Caki2 (cell line): ENCODE measurements around the gene PRKRA. TPM values are rescaled to one million over a fixed set of nuclear protein-coding genes. Genes with fewer than 3 reads are reported as not detected.
"Not testable (repeated sequence)": the region's sequence is repeated elsewhere in the genome, so short reads cannot be mapped to it uniquely, and the experiment has no call there.

Experiments
- DNase-seq: peaks from one replicate; pipeline ENCODE4 v3.0.0-alpha.2; 2015; ENCODE audit warnings: low read depth
- in situ Hi-C: cut with HindIII; loops from 2 replicates; pipeline ENCODE4 v1.10.0; 2016; ENCODE audit warnings: low sequenced_read_pairs, low pct_unique_long_range_greater_than_20kb, mixed read lengths
- total RNA-seq: library from RNA; depleted of rRNA; stranded (reverse); fragments of >200 nt; shearing (Covaris generic); gene quantifications from 2 replicates; pipeline ENCODE4 v1.2.3, GENCODE V29; 2014; ENCODE audit warnings: low replicate concordance

The PRKRA gene
- total RNA-seq, 1 experiment from 2014 or later: 98.5 TPM

DNA sequence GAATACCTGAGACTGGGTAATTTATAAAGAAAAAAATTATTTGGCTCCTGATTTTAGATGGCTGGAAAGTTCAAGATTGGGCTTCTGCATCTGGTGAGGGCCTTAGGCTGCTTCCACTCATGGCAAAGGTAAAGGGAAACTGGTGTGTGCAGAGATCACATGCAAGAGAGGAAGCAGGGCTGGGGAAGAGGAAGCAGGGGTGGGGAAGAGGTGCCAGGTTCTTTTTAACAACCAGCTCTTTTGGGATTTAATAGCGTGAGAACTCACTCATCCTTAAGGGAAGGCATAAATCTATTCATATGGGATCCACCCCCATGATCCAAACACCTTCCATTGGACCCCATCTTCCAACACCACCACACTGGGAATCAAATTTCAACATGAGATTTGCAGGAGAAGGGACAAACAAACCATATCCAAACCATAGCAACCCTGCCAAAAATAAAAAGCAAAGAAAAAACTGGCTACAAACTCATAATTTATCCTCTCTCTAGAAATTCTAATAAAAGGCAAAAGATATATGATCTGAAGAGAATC lies 30.4 kb downstream of the PRKRA start:
- DNase-seq: no peak
- in situ Hi-C loops: no loop called here

DNA sequence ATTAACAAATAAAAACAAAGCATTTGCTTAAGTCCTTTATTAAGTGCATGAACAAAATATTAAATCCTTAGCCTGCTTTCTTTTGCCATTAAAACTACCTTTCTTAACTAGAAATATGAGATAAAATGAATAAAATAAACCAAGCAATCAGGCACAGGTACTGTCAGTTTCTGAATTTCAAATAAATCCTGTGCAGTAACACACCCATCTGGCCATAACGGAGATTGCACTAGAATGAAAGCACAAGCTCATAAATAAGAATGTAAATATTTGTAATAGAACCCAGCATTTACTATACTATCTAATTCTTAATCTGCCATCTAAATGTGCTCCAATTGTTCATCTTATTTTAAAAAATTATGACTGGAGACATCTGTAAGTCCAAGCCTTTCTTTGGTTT lies 31.9 kb downstream of the PRKRA start:
- no peak for DNase-seq
- in situ Hi-C loops: no loop called here

DNA sequence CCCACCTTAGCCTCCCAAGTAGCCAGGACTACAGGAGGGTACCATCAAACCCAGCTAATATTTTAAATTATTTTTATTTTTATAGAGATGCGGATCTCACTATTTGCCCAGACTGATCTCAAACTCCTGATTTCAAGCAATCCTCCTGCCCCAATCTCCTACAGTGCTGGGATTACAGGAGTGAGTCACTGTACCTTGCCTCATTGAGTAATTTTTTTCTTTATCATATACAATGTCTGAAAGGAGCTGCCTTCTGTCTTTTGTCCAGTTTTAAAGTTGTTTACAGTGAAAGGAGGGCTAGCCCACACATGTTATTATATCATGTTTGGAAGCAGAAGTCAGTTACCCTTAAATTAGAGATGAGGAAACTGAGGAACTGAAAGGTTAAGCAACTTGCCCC lies 32.5 kb downstream of the PRKRA start:
- in situ Hi-C loops: no loop called here
- DNase-seq: no peak

DNA sequence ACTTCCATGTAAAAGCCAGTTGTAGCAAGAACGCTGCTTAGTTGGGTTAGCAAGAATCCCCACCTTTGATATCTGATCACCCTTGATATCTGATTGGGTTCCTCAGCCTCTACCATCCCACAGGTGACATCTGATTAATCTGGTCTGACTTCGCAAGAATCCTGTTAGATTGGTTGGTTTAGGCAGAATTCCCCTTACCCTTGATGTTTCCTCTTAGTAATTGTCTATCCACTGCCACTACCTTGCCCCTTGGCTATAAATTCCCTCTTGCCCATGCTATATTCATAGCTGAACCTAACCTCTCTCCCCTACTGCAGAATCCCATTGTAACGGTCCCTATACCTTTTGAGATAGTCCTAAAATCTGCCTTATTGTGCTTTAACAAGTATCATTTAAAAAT lies 33.1 kb downstream of the PRKRA start:
- DNase-seq: no peak
- in situ Hi-C loops: no loop called here

DNA sequence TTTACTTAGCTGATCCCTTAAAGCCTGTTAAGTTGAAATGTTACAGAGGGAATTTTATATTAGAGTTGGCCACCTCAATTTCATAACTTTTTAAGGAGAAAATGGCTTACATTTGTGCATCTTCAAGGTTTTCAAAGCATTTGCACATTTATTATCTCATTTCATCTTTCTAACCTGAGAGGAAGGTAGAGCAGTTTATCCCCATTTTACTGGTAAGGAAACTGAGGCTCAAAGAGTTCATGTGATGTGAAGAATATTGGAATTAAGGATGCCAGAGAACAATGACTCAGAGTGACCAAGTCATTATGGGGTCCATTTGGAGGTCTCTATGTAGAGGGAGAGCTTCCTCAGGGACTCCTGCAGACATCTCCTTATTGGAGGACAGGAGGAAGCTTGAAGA lies 35.0 kb downstream of the PRKRA start:
- in situ Hi-C loops: no loop called here
- DNase-seq: no peak

DNA sequence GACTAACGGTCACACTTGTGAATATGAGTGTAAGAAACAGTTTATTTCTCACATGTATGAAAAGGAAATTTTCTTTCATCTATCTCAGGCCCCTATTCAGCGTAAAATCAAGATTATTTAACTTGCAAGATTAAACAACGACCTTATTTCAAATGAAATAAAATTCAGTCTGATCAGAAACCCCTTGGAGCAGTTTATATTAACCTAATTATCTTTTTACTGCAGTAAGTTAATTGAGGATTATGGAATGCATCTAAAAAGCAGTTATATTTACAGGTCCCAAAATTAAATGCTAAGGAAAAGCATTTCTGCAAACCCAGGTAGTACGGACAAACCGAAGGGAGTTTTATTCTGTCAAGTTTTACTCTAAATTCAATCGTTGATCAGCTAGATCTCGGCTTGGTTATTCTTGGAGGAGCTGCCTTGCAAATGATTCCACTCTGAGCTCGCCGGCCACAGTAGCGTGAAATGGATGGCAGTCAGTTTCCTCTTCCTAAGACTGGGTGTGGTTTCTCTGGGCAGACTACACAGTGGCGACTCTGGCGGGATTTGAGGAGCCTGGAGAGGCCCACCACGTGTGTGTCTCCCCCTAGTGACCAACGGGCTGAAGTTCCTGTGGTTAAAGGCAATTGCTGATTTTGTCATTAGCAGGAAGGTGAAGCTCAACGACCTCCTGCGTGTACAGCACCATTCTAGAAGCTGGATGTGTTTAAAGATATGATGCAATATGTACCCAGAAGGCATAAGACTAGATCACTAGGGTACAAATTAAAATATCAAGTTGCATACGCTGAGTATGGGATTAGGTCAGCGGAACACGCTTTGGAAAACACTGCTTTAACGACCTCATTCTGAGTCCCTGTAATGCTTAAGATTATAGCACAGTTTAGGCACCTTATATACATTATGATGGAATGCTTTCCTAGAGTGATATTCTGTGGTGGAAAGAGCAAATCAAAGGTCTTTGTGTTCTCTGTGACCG lies 36.4 kb downstream of the PRKRA start:
- peak; percentile 87 for DNase-seq
- in situ Hi-C loops: no loop called here

DNA sequence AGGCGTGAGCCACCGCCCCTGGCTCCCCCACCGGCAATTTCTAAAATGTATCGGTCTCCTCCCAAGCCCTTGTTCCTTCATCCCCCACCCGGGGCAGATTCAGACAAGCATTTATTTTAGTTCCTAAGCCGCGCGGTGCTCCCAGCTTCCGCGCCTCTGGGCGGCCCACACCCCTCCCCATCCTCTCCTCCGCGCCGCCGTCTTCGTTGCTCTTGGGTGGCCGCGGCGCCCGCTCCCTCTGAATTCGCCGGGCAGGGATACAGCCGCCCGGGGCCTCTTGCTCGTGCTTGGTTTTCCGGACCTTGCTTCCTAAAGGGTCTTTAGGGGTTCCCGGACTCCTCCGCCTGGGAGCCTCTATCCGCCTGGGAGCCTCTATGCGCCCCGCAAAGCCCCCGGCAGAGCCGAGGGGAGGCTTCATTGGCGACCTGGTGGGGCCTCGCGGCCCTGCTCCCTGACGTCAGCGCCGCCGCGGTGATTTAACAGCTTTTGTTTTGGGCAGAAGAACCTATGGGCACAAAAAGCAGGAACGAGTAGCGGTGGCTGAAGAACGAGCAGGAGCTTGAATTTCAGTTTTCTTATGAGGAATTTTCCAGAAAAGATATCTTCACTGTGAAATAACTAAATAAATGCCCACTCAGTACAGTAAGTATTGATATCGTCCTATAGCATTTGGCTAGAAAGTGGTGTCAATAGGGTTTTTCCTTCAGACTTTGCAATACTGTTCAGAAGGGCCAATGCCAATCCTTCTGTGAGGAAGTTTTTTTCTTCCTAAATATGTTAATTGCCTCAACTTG lies 37.3 kb downstream of the PRKRA start:
- in situ Hi-C loops: no loop called here

DNA sequence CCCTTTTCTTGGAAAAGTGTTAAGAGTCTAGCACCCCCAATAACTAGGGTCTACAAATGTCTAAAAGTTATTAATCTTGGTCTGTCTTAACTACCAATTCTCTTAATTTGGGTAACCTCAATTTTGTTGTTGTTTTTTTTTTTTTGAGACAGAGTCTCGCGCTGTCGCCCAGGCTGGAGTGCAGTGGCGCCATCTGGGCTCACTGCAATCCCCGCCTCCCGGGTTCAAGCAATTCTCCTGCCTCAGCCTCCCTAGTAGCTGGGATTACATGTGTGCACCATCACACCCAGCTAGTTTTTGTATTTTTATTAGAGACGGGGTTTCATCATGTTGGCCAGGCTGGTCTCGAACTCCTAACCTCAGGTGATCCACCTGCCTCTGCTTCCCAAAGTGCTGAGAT lies 38.5 kb downstream of the PRKRA start:
- DNase-seq, in situ Hi-C loops: not testable (repeated sequence)

More for the DNA sequence above, 37.3 kb downstream of the PRKRA start:
- DNase-seq: peak; percentile 70

DNA sequence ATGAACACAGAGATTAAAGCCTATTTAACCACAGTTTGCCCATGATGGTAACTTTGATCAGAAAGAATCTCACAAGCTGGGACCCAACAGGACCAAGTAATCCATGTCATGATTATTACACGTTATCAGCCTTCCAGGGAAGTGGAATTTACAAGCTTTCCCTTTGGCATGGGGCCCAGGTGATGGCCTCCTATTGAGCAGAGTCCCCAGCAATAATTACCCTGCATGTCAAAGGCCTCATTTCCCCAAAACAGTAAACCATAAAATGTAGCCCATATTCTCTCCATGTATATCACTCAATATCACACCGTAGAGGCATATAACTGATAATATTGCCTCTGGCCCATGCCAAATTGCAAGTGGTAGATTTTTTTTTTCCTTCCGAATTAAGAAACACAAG lies 38.9 kb downstream of the PRKRA start:
- DNase-seq: no peak
- in situ Hi-C loops: no loop called here

DNA sequence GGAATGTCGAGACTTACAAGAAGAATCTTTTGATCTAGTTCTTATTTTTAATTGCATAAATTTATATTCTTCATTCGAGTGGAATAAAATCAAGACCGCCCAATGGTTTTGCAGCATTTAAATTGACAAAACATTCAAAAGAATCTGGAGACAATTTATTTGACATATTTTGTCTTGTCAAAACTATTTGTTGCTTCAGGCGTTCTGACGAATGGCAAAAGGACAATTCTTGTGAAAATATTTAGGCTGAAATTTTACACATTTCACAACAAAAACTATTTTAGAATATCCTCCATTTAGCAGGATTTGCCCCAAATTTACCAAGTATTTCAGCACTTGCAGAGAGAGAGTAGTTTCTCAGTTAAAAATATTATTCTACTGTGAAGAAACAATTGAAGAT lies 41.7 kb downstream of the PRKRA start:
- in situ Hi-C loops: no loop called here
- DNase-seq: no peak

DNA sequence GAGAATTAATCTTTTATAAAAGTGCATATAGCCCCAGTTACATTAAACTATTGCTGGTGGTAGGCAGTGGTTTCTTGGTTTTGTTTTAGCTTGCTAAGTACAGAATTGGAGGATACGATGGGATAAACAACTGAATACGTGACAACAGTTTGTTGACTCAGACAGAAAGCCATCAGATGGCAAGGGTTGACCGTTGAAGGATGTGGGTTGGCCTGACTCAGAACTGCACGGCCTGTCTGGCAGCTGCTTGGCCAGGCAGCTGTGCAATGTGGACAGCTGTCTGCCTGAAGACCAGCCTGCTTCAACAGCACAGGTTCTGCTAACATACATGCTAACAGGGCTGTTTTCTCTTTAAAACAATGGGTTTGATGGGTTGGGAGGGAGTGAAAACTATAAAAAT lies 46.6 kb downstream of the PRKRA start:
- DNase-seq: no peak
- in situ Hi-C loops: no loop called here

DNA sequence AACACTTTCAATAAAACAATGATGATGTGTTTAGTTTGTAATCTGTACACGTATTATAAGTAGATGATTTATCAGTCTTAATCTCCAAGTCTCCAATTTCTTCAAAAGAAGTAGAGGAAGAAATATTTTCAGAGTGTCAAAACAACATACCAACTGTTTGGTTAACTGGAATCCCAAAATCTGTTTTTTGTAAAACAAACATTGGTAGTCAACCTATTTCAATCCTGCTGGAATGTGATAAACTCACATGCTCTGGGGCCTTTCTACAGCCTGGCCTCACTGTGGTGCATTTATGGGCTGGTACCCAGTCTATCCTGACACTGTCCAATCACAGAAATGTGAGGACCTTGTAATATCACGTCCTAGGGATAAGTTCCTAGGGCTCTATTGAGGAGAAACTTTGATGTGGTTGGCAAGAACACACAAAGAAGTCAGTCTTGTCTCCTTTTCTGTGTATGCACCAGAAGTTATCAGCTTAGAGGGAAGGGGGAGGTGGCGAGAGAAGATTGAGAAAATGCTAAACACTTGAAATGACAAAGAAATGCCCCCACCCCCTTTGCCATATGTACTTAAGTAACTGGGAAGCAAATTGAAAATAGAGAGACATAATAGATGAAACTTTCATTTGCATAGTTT lies 47.2 kb downstream of the PRKRA start:
- no peak for DNase-seq
- in situ Hi-C loops: no loop called here

DNA sequence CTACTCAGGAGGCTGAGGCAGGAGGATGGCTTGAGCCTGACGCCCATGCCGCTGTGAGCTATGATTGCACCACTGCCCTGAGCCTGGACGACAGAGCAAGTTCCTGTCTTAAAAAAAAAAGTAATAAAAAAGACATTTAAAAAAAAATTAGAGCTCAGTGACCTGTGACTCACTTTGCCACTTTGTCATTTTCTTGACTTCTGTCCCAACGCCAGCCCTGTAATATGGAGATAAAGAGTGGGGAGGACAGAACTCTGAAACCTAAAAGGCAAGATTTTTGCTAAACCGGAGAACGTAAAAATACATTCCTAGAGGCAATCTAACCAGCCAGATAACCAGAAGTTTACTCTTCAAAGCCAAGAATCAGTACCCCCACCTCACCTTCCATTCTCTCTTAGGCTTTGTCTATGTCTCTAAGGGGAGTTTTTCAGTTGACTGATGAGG lies 49.0 kb downstream of the PRKRA start:
- in situ Hi-C loops: no loop called here
- DNase-seq: no peak

DNA sequence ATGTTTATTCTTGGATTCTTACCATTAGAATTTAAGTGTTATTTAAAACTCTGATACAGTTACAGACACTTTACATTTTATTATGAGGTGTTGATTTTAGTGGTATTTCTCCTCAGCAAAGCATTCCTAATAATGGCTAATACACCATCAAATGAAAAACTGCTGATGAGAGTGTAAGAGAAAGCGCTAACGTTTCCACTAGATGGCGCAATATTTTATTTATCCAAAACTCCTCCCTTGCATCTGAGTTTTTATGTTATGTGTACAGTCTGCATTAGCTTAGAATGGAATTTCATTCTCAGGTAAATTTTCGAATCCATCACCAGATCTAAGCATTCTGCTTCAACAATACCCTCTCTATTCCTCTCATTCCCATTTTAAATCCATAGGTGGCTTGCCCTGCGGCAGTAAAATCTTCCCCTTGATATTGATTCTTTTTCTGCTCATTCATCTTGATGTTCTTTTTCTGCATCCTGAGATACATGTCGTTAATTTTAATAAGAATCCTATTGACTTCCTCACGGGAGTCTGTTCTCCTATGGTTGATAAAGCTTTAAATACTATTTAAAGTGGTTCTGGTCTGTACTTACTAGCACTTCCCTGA lies 53.9 kb downstream of the PRKRA start:
- in situ Hi-C loops: no loop called here
- peak; percentile 14 for DNase-seq

DNA sequence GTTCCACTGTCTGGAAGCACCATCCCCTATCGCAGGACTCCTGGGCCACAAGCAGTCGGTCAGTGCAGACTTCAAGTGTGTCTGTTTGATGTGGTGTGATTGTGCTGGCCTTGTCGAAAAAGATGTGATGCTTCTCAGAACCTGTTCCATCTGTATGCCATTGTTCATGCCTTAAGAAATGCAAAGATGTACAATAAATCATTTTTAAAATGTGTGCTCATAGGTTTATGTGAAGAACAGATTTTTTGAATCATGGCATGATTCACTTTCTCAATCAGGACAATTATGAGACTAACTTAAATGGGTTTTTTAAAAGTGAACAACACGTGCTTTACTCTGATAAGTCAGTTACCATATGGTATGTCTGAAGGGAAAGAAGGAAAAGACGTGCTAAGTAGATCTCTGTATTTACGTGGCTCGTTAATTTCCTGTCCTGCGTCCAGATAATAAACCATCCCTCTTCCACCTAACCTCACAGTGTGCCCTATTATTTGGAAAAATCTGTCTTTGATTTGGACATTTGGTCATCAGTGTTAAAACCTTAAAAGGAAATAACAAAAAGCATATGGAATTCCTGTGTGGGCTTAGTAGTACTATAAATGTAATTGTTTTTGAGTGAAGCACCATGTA lies 54.9 kb downstream of the PRKRA start:
- in situ Hi-C loops: no loop called here
- no peak for DNase-seq

DNA sequence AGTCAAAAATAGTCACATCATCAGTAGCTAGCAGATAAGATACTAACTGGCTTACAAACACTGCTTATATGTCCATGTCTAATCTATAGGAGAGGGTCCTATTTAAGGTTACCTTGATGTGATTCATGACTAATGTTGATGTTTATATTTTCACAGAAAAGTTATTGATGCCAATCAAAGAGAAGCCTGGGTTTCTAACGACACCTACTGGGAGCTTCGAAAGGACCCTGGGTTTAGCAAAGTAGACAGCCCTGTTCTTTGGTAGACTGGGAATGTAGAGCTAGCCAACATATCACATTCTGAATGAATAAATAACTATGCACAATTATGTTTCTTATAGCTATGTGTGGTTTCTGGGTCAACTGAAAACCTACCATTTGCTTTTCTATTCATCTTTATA lies 55.7 kb downstream of the PRKRA start:
- in situ Hi-C loops: no loop called here
- DNase-seq: no peak

DNA sequence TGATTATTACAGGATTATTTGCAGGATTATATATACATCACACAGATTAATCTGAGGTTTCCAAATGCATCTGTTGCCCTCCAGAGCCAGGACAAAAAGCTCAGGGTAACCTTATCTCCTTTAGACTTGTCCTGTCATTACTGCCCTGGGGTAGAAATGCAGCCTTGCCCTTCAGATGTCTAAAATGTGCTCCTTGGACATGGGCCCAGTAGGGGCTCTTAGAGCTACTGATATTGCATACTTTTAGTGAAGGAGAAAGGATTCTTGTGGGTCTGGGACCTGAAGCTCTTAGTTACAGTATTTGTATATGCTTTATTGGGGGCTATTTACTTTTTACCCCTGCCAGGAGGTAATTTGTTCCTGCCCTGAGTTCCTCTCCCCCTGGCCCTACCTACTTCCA lies 56.1 kb downstream of the PRKRA start:
- in situ Hi-C loops: no loop called here
- no peak for DNase-seq

DNA sequence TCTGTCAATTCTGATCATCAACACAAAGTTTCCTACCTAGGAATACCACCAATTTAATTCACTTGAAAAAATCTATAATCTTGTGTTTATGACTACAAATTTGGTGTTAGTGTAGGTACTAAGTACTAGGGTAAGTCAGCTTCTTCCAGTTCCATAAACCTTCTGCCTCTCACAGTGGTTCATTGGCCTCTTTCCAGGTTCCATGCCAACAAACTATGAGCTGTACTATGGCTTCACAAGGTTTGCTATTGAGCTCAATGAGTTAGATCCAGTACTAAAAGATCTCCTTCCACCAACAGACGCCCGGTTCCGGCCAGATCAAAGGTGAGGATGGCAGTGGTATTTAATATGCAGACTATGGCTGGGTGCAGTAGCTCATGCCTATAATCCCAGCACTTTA lies 58.8 kb downstream of the PRKRA start:
- in situ Hi-C loops: no loop called here
- no peak for DNase-seq
